Breast epithelium (tissue), 3 donors: ENCODE results near the gene HSPB2.

ENCODE experiments used
- POLR2AphosphoS5 ChIP-seq, 3 donors: sonication (generic); formaldehyde crosslinking; IDR thresholded peaks; one replicate each; pipeline ENCODE4 v1.6.1; 2017; ENCODE audit warnings: antibody characterized with exemption in 3 of 3
- TF ChIP-seq, protein P1 (sequence below), 3 donors: fragments of 450-650 bp; IDR thresholded peaks; one replicate each; pipeline ENCODE4 v1.5.1; 2016 to 2017; ENCODE audit warnings: antibody characterized with exemption in 3 of 3, mild to moderate bottlenecking in 3 of 3, moderate library complexity in 3 of 3

DNA sequence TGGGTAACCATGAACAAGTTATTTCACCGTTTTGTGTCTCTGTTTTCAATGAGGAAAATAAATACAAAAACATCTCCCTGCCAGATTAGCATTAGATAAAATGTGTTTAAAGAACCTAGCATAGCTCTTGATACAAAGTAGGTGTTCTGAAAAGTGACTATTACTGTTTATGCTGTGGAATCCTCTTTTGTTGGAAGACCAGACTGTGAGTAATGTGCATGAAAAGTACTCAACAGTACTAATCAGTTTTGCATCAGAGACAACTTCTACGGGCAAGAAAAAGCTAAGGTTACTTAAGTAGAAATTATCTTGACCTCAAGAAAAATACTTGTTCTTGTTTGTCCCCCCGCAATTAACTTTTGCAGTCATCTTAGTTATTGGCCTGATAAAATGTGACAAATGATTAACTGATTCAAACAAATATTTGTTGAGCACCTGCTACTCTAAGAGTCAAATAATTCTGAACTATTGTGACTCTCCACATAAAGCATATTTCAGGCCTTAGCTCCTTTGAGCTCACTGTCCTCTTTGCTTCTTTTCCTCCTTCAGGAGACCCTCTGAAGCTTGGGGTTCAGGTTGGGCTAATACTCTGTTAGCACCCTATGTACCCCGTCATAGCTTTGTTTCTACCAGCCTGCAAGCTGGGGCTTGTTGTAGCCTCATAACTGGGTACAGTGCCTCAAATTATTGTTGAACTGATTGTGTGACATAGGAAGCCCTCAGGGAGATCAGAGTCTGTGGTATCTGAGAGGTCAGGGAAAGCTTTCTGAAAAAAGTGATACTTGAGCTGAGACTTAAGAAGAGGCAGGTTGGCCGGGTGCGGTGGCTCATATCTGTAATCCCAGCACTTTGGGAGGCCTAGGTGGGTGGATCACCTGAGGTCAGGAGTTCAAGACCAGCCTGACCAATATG, 49.1 kb downstream of the HSPB2 start:
- TF ChIP-seq, protein P1, sequence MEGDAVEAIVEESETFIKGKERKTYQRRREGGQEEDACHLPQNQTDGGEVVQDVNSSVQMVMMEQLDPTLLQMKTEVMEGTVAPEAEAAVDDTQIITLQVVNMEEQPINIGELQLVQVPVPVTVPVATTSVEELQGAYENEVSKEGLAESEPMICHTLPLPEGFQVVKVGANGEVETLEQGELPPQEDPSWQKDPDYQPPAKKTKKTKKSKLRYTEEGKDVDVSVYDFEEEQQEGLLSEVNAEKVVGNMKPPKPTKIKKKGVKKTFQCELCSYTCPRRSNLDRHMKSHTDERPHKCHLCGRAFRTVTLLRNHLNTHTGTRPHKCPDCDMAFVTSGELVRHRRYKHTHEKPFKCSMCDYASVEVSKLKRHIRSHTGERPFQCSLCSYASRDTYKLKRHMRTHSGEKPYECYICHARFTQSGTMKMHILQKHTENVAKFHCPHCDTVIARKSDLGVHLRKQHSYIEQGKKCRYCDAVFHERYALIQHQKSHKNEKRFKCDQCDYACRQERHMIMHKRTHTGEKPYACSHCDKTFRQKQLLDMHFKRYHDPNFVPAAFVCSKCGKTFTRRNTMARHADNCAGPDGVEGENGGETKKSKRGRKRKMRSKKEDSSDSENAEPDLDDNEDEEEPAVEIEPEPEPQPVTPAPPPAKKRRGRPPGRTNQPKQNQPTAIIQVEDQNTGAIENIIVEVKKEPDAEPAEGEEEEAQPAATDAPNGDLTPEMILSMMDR (IDR thresholded peaks at IDR 0.05): no peak
- no peak for TF ChIP-seq POLR2AphosphoS5 (IDR thresholded peaks at IDR 0.05)
